RWPE1 (cell line): ENCODE measurements around the gene KLF7.

Experiments used
- CTCF ChIA-PET: fragments of 350-600 bp; sonication (Branson Sonifier 250); formaldehyde crosslinking; extraction: SDS; loops from one replicate; lab custom pipeline; 2021; lab: Yijun Ruan, JAX
- POLR2A ChIA-PET: fragments of 400-600 bp; formaldehyde crosslinking; extraction: SDS; loops from one replicate; lab custom pipeline; 2020; ENCODE audit warnings: antibody characterized with exemption; ENCODE audit not compliant: low non-redundant PET; lab: Yijun Ruan, JAX
- DNase-seq: peaks from one replicate; pipeline ENCODE4 v3.0.0; 2012; ENCODE audit warnings: low spot score
- H3K27ac ChIP-seq: fragments of 450-650 bp; 2 replicates; pipeline ENCODE4 v1.5.1; 2017
- TF ChIP-seq, protein P1 (sequence below): fragments of 450-650 bp; conservative IDR thresholded peaks from 2 replicates; pipeline ENCODE4 v1.5.1; 2017; ENCODE audit warnings: low read depth, mild to moderate bottlenecking

The KLF7 gene

DNA sequence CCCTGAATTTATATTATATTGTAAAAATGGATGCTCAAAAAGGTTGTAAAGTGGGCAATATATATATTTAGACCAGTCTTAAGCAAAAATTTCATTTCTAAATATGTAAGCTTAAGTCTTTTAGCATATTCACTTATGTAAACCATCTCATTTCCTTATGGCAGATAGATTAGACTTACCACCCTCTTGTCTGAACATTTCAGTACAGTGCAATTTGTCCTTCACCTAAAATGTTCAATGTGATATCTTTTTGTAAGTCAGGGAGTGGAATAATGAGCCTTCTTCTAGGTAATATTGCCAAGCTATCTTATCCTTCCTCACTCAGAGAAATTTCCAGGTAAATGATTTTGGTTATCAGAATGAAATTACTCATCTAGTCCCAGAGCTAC is 92.3 kb downstream of the KLF7 start:
- TF ChIP-seq, protein P1, sequence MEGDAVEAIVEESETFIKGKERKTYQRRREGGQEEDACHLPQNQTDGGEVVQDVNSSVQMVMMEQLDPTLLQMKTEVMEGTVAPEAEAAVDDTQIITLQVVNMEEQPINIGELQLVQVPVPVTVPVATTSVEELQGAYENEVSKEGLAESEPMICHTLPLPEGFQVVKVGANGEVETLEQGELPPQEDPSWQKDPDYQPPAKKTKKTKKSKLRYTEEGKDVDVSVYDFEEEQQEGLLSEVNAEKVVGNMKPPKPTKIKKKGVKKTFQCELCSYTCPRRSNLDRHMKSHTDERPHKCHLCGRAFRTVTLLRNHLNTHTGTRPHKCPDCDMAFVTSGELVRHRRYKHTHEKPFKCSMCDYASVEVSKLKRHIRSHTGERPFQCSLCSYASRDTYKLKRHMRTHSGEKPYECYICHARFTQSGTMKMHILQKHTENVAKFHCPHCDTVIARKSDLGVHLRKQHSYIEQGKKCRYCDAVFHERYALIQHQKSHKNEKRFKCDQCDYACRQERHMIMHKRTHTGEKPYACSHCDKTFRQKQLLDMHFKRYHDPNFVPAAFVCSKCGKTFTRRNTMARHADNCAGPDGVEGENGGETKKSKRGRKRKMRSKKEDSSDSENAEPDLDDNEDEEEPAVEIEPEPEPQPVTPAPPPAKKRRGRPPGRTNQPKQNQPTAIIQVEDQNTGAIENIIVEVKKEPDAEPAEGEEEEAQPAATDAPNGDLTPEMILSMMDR: no peak
- ChIA-PET CTCF (no interaction called here), POLR2A (no interaction called here)
- DNase-seq: peak; percentile 7
- no peak overlapping the region for H3K27ac ChIP-seq

DNA sequence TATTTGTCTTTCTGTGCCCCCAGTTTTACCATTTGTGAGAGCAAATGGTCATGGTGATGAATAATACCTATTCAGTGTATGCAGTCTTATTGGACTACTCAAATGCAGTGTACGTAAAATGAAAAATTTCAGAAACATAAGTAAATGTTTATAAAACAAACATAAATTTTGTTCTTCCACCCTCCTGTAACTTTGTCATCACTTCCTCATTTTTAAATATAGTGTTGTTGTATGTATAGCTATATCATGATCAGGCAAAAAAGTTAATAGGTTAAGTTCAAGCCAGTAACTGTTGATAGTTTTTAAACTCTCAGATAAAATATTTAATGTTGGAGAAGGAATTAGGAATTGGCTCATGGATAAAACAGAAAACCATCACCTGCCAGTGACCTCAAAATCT is 93.2 kb downstream of the KLF7 start:
- CTCF ChIA-PET: no interaction called here
- H3K27ac ChIP-seq: no peak overlapping the region
- POLR2A ChIA-PET: no interaction called here
- TF ChIP-seq, protein P1: no peak
- no peak for DNase-seq

DNA sequence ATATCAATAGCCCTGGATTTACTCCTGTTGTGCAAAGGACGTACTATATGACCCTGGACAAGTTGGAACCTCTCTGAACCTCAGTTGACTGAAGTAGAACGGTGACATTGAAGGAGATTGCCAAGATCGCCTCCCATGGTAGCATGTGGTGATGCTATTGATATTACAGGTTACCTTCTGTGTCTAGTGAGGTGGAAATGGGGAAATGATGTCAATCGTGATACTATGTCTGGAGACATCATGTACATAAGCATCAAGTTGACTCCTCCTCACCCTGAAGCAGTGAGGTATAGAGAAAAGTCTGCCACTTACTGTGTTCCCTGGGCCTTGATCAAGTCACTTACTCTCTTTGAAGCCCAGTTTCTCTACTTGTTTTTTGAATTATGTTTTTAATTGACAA is 93.9 kb downstream of the KLF7 start:
- TF ChIP-seq, protein P1: no peak
- CTCF ChIA-PET: no interaction called here

DNA sequence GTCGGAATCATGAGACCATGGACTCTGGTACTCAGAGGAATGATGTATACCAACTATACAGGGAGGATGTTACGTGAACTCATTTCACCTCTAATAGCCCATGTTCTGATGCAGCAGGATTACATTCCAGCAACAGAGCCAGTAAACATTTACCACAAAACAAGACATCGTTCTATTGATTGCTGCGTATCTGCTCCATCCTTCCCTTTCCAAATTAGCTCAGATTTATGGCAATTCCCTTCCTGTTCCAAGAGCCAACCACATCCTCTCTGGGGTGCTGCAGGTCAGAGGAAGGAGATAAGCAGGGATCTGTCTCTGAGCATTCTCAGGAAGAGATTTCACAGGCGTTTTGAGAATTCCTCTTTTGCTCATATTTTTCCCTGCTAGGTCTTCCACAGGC is 98.3 kb downstream of the KLF7 start:
- no peak for DNase-seq
- ChIA-PET CTCF (no interaction called here), POLR2A (no interaction called here)
- TF ChIP-seq, protein P1: no peak
- H3K27ac ChIP-seq: no peak overlapping the region

More for the DNA sequence above, 93.9 kb downstream of the KLF7 start:
- no peak overlapping the region for H3K27ac ChIP-seq
- POLR2A ChIA-PET: no interaction called here
- no peak for DNase-seq

DNA sequence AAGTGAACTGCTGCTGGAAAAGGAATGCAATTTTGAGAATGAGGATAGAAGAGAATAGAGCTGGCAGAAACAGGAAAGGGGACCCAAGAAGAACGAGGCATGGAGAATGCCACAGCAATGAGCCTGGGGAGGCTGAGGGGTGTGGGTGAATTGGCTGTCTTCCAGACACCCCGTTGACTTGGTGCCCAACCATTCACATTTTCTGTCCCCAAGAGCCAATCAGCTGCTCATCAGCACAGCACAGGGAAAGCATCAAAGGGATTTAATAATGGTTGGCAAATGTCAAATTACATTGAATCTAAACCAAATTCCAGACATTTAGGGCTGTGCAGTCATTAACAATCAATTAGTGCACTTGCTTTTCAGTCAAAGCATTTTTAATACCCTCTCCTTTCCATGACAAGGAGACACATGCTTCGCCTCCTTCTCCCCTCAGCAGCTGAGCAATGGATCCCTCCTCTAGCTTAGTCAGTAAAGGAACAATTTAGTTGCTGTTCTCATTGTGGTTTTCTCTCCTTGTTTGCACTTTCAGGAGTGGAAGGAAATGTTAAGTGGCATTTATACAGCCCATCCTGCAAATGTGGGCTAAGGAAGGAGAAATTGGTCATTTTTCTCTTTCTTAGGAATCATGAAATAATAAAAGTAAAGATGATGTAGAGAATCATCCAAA is 98.8 kb downstream of the KLF7 start:
- no peak for DNase-seq
- ChIA-PET POLR2A (no interaction called here), CTCF (no interaction called here)
- H3K27ac ChIP-seq: no peak overlapping the region
- TF ChIP-seq, protein P1: no peak

DNA sequence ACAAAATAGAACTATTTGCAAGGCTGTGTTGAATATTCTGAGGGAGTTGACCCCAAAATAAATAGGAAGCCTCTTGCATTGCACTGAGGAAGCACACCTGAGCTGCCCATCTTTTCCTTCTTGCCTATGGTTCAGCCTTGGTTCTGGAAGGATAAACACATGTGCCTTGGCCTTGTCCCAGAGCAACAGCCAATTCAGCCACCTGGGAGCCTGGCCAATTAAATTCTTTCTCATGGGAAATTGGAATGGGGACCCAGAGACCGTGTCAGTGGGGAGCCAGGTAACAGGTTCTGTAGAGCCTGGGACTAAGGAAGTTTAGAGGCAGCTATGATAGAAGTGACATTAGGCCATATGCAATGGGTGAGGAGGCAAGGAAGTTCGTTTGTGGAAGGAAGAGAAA is 99.6 kb downstream of the KLF7 start:
- no peak for DNase-seq
- TF ChIP-seq, protein P1: no peak
- ChIA-PET CTCF (no interaction called here), POLR2A (no interaction called here)
- H3K27ac ChIP-seq: no peak overlapping the region
